GM23248 (cell line): Measurements from ENCODE around the gene PTPRH. TPM values are rescaled to one million over a fixed set of nuclear protein-coding genes. Genes with fewer than 3 reads are reported as not detected.
A peak's percentile ranks its signal among the peaks of the same experiment; 100 is the strongest.

Experiments used
- DNase-seq: peaks from one replicate; pipeline ENCODE4 v3.0.0-alpha.2; 2015
- H2AFZ ChIP-seq: fragments of 200-600 bp; sonication (generic); 2 replicates; pipeline ENCODE4 v1.6.1; 2016; ENCODE audit warnings: antibody characterized with exemption
- H3F3A ChIP-seq: fragments of 200-600 bp; sonication (generic); 2 replicates; pipeline ENCODE4 v1.6.1; 2016; ENCODE audit warnings: mild to moderate bottlenecking, antibody characterized with exemption, mixed run types; ENCODE audit not compliant: insufficient read depth
- H3K27ac ChIP-seq: fragments of 200-600 bp; sonication (generic); 2 replicates; pipeline ENCODE4 v1.5.1; 2016; ENCODE audit warnings: mild to moderate bottlenecking
- H3K27me3 ChIP-seq: fragments of 200-600 bp; sonication (generic); replicated peaks from 2 replicates; pipeline ENCODE4 v1.6.1; 2016; ENCODE audit warnings: mild to moderate bottlenecking; ENCODE audit not compliant: insufficient read depth
- H3K36me3 ChIP-seq: fragments of 200-600 bp; sonication (generic); 2 replicates; pipeline ENCODE4 v1.6.1; 2016; ENCODE audit warnings: low read depth, mild to moderate bottlenecking
- H3K4me1 ChIP-seq: fragments of 200-600 bp; sonication (generic); 2 replicates; pipeline ENCODE4 v1.6.1; 2016; ENCODE audit warnings: mild to moderate bottlenecking; ENCODE audit not compliant: insufficient read depth
- H3K4me2 ChIP-seq: fragments of 200-600 bp; sonication (generic); one replicate; pipeline ENCODE4 v1.6.1; 2016; ENCODE audit warnings: mild to moderate bottlenecking; ENCODE audit not compliant: unreplicated experiment
- H3K4me3 ChIP-seq: fragments of 200-600 bp; sonication (generic); 2 replicates; pipeline ENCODE4 v1.5.1; 2016; ENCODE audit warnings: mild to moderate bottlenecking
- H3K79me2 ChIP-seq: fragments of 200-600 bp; sonication (generic); 2 replicates; pipeline ENCODE4 v1.6.1; 2016; ENCODE audit warnings: mild to moderate bottlenecking; ENCODE audit not compliant: insufficient read depth
- H3K9ac ChIP-seq: fragments of 200-600 bp; sonication (generic); 2 replicates; pipeline ENCODE4 v1.6.1; 2016; ENCODE audit warnings: mild to moderate bottlenecking
- H3K9me2 ChIP-seq: fragments of 200-600 bp; sonication (generic); 2 replicates; pipeline ENCODE4 v1.6.1; 2016; ENCODE audit warnings: mixed run types, mild to moderate bottlenecking, moderate library complexity; ENCODE audit not compliant: insufficient read depth
- H3K9me3 ChIP-seq: fragments of 200-600 bp; sonication (generic); one replicate; pipeline ENCODE4 v1.6.1; 2017; ENCODE audit warnings: low read depth
- H4K20me1 ChIP-seq: fragments of 200-600 bp; sonication (generic); 2 replicates; pipeline ENCODE4 v1.6.0; 2016; ENCODE audit not compliant: insufficient read depth
- EZH2 ChIP-seq: fragments of 200-600 bp; sonication (generic); IDR thresholded peaks from 2 replicates; pipeline ENCODE4 v1.6.1; 2018; ENCODE audit warnings: antibody characterized with exemption, mild to moderate bottlenecking; ENCODE audit not compliant: insufficient read depth, poor library complexity, severe bottlenecking
- EZH2phosphoT487 ChIP-seq: fragments of 200-600 bp; sonication (generic); IDR thresholded peaks from 2 replicates; pipeline ENCODE4 v1.6.1; 2018; ENCODE audit warnings: antibody characterized with exemption, moderate library complexity, mild to moderate bottlenecking, low read depth; ENCODE audit not compliant: insufficient read depth
- WGBS, 2 experiments: methylation state at CpG; one replicate each; pipeline ENCODE4 v1.1.6; 2015 to 2017; ENCODE audit warnings: low lambda C conversion rate in 2 of 2, low coverage in 1 of 2; ENCODE audit errors: missing lambda C conversion rate in 2 of 2; 5-methylcytosine and 5-hydroxymethylcytosine counted together
- in situ Hi-C: fragments of 300-500 bp; cut with MboI; formaldehyde crosslinking; loops from 2 replicates; pipeline ENCODE4 v1.15.0; 2020
- polyA plus RNA-seq: library from polyadenylated mRNA; unstranded; fragments of >200 nt; fragmentation: Nextera tagmentation; extraction: Ambion mirVana; gene quantifications from 2 replicates; pipeline ENCODE4 v1.2.1, GENCODE V29; 2016
- total RNA-seq: library from RNA; depleted of rRNA; stranded (reverse); fragments of >200 nt; shearing (Covaris generic); gene quantifications from 2 replicates; pipeline ENCODE4 v1.2.3, GENCODE V29; 2014

PTPRH gene
- total and polyA plus RNA-seq, 2 experiments from 2014 or later, result 0.28 to 0.43 TPM

DNA sequence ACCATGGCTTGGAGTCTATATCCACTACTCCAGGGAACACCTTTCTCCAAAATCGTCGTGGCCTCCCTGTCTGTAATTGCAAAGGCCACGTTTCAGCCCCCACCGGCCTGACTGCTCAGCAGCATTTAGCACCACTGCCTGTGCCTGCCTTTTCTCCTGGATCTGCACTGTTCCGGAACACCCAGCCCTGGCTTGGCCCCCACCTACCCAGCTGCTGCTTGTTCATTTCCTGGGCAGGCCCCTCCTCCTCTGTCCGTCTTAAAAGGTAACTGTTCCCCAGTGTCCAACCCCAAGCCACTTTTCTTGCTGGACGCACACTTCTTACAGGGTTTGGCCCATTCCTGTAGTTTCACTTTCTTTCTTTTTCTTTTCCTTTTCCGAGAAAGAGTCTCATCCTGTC lies 20.7 kb downstream of the PTPRH start:
- no peaks in the 10 kb centered on the region for H3K27me3 ChIP-seq
- peak overlapping the region; percentile 89 for H3K27ac ChIP-seq
- no peaks in the 10 kb centered on the region for H4K20me1 ChIP-seq
- H2AFZ ChIP-seq, result 0 out of 2 replicates have a peak overlapping the region, but pooled peaks have one; percentile 27
- H3K4me3 ChIP-seq, result no peak overlapping the region
- H3F3A ChIP-seq, result peaks cover 8% of the 10 kb centered on the region; the same call in 1 of the 2 replicates
- no peak overlapping the region for H3K4me2 ChIP-seq
- in situ Hi-C loops, result no loop called here
- TF ChIP-seq EZH2 (no peak), EZH2phosphoT487 (no peak)
- H3K36me3 ChIP-seq, result no peaks in the 10 kb centered on the region
- no peaks in the 10 kb centered on the region for H3K79me2 ChIP-seq
- H3K9me2 ChIP-seq, result no peaks in the 10 kb centered on the region
- H3K9ac ChIP-seq, result peak overlapping the region; percentile 72
- no peaks in the 10 kb centered on the region for H3K9me3 ChIP-seq
- WGBS, 2 experiments, result 55% methylated on average over 8 of the region's 8 CpGs
- H3K4me1 ChIP-seq, result peaks cover 12% of the 10 kb centered on the region; the same call in 1 of the 2 replicates
- DNase-seq, result no peak

DNA sequence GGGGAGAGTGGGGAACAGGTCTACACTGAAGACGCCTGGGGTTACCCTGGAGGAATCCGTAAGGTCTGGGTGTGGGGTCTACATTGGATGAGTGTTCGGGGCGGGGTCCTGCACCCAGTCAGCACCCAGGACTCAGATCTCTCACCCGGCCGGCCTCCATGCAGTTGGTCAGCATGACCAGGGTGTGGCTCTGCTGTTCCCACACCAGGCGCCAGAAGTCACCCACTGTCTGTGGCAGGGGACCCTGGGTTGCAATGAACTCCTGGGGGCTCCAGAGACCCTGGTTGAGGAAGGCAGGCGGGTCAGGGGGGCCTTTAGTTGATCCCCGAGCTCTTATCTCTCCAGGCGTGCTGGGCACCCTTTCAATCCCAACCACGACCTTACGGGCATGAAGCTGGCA lies 23.2 kb downstream of the PTPRH start:
- H3K27me3 ChIP-seq, result no peaks in the 10 kb centered on the region
- H3K9me3 ChIP-seq, result no peaks in the 10 kb centered on the region
- no peak overlapping the region for H3K9ac ChIP-seq
- DNase-seq, result no peak
- peaks cover 12% of the 10 kb centered on the region; the same call in 1 of the 2 replicates for H3K4me1 ChIP-seq
- H4K20me1 ChIP-seq, result no peaks in the 10 kb centered on the region
- no peak overlapping the region for H3K4me2 ChIP-seq
- no peak for TF ChIP-seq EZH2phosphoT487
- TF ChIP-seq EZH2, result no peak
- no peak overlapping the region for H3K27ac ChIP-seq
- no peaks in the 10 kb centered on the region for H3K36me3 ChIP-seq
- H3F3A ChIP-seq, result peaks cover 8% of the 10 kb centered on the region; the same call in 1 of the 2 replicates
- in situ Hi-C loops, result no loop called here
- no peaks in the 10 kb centered on the region for H3K9me2 ChIP-seq
- H3K79me2 ChIP-seq, result no peaks in the 10 kb centered on the region
- H3K4me3 ChIP-seq, result no peak overlapping the region
- 35 to 39% methylated on average over 11 to 12 of the region's 12 CpGs for WGBS, 2 experiments
- no peak overlapping the region for H2AFZ ChIP-seq

DNA sequence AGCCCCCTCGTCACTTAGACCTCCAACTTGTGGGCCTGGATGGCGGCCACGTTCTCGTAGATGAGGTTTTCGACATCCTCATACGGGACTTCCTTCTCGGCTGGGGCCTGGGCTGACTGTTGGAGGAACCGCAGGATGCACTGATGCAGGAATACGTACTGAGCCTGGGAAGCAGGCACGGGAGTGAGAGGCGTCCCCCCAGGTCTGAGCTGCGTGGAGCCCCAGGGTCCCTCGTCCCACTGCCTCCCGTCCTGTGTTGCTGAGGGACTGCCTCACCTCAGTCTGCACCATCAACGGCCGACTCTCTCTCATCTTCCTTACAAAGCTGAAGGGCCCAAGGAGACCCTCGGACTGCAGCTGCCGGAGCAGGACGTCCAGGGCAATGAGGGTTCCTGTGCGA lies 27.6 kb downstream of the PTPRH start:
- Histone ChIP-seq H3F3A (no peaks in the 10 kb centered on the region), H3K27me3 (peaks cover 6% of the 10 kb centered on the region; the same call in 1 of the 2 replicates), H3K9me3 (no peaks in the 10 kb centered on the region), H3K4me1 (0 out of 2 replicates have a peak, but pooled peaks cover 6% of the 10 kb centered on the region), H2AFZ (no peak overlapping the region), H3K36me3 (no peaks in the 10 kb centered on the region), H3K4me2 (no peak overlapping the region), H3K79me2 (no peaks in the 10 kb centered on the region), H3K4me3 (no peak overlapping the region), H3K27ac (no peak overlapping the region), H3K9me2 (no peaks in the 10 kb centered on the region), H4K20me1 (no peaks in the 10 kb centered on the region), H3K9ac (no peak overlapping the region)
- no peak for DNase-seq
- WGBS, 2 experiments, result 61 to 62% methylated on average over 19 to 20 of the region's 20 CpGs
- in situ Hi-C loops, result no loop called here
- TF ChIP-seq EZH2phosphoT487, result no peak
- TF ChIP-seq EZH2, result no peak

DNA sequence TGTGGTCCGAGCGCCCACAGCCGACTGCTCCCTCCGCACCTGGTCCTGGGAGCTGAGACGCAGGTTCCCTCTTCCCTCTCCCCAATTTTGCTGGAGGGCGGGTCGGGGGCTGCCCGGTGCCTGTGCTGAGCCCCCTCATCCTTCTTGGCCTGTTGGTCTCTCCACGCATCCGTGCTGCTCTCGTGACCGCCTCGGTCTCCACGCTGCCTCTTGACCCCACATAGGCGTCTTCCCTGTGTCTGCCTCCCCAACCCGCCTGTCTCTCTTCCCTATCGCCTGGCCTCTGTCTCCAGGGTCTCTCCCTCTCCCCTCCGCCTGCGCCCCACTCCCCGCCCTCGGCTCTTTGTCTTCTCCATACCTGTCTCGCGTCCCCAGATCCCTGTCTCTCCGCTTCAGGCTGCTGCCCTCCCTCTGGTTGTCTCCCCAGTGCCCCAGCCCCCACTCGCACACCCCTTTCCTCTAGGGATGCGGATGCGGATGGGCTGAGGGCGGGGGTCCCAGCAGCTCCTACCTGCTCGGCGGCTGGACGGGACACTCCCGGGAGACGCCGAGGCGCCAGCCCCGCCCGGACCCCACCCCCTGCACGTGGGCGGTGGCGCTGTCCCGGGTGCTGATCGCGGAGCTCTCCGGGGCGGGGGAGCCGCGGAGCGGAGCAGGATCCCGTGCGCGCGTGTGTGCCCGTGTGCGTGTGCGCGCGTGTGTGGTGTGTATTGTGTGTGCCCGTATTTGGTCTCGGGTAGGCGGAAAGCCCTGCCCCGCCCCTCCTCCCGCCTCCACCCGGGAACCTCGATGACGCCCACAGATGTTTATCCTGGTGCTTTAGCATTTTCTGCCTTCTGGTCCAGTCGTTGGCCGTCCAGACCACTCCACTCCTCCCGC lies 29.5 kb downstream of the PTPRH start, which contains the start of gene SYT5:
Gene SYT5 (minus strand): TSS at position 684 of the 879 bp plus-strand sequence. CDS start 1,248 bp downstream, outside the sequence.
- in situ Hi-C loops, result no loop called here
- 0 out of 2 replicates have a peak, but pooled peaks cover 6% of the 10 kb centered on the region for H3K4me1 ChIP-seq
- no peaks in the 10 kb centered on the region for H3K9me3 ChIP-seq
- WGBS, 2 experiments, result 4% methylated on average over 49 to 59 of the region's 68 CpGs
- no peaks in the 10 kb centered on the region for H3K9me2 ChIP-seq
- no peaks in the 10 kb centered on the region for H3K36me3 ChIP-seq
- H3K4me3 ChIP-seq, result peak within 1 kb of the TSS; percentile 58
- H3F3A ChIP-seq, result no peaks in the 10 kb centered on the region
- no peaks in the 10 kb centered on the region for H3K79me2 ChIP-seq
- peak within 1 kb of the TSS; percentile 65 for H3K4me2 ChIP-seq
- H2AFZ ChIP-seq, result 0 out of 2 replicates have a peak within 1 kb of the TSS, but pooled peaks have one; percentile 30
- peak within 1 kb of the TSS; percentile 52; the same call in 1 of the 2 replicates for H3K9ac ChIP-seq
- DNase-seq, result peak; percentile 59
- peaks cover 6% of the 10 kb centered on the region; the same call in 1 of the 2 replicates for H3K27me3 ChIP-seq
- no peak within 1 kb of the TSS for H3K27ac ChIP-seq
- H4K20me1 ChIP-seq, result no peaks in the 10 kb centered on the region
- no peak for TF ChIP-seq EZH2
- TF ChIP-seq EZH2phosphoT487, result no peak
